ENCODE data around the gene C2CD4B.

DNA sequence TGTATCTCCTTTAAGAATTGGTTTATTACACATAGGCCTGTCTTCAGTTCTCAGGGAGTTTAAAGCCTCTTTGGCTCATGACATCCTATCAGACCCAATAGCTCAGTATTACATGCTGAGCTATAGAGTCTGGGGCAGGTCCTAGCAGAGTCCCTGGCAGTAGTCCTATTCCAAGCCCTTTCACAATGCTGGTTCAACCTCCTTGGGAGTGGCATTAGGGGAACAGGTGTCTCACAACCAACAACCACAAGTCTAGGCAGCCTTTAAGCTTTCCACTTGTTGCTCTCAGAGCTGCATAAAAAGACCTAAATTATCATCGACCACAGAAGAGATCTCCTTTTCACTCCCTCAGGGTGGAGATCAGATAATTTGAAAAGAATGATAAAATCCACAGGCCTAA, 22.8 kb upstream of the C2CD4B start:
- TF ChIP-seq POLR2A (IDR thresholded peaks at IDR 0.05): no peak
- TF ChIP-seq, protein P1, sequence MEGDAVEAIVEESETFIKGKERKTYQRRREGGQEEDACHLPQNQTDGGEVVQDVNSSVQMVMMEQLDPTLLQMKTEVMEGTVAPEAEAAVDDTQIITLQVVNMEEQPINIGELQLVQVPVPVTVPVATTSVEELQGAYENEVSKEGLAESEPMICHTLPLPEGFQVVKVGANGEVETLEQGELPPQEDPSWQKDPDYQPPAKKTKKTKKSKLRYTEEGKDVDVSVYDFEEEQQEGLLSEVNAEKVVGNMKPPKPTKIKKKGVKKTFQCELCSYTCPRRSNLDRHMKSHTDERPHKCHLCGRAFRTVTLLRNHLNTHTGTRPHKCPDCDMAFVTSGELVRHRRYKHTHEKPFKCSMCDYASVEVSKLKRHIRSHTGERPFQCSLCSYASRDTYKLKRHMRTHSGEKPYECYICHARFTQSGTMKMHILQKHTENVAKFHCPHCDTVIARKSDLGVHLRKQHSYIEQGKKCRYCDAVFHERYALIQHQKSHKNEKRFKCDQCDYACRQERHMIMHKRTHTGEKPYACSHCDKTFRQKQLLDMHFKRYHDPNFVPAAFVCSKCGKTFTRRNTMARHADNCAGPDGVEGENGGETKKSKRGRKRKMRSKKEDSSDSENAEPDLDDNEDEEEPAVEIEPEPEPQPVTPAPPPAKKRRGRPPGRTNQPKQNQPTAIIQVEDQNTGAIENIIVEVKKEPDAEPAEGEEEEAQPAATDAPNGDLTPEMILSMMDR (IDR thresholded peaks at IDR 0.05): no peak

Data from stomach (tissue), 4 donors.